Measurements from ENCODE around the gene AKAP11.

- no peak for TF ChIP-seq GLIS3 (CRISPR knock-in tag; IDR thresholded peaks at IDR 0.05)
- TF ChIP-seq ZFP30 (CRISPR knock-in tag; IDR thresholded peaks at IDR 0.05) = no peak
- TF ChIP-seq ISL1 (CRISPR knock-in tag; IDR thresholded peaks at IDR 0.05) = no peak
- TF ChIP-seq, protein P1, sequence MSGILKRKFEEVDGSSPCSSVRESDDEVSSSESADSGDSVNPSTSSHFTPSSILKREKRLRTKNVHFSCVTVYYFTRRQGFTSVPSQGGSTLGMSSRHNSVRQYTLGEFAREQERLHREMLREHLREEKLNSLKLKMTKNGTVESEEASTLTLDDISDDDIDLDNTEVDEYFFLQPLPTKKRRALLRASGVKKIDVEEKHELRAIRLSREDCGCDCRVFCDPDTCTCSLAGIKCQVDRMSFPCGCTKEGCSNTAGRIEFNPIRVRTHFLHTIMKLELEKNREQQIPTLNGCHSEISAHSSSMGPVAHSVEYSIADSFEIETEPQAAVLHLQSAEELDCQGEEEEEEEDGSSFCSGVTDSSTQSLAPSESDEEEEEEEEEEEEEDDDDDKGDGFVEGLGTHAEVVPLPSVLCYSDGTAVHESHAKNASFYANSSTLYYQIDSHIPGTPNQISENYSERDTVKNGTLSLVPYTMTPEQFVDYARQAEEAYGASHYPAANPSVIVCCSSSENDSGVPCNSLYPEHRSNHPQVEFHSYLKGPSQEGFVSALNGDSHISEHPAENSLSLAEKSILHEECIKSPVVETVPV (CRISPR knock-in tag; IDR thresholded peaks at IDR 0.05) = no peak
- TF ChIP-seq, protein P2, sequence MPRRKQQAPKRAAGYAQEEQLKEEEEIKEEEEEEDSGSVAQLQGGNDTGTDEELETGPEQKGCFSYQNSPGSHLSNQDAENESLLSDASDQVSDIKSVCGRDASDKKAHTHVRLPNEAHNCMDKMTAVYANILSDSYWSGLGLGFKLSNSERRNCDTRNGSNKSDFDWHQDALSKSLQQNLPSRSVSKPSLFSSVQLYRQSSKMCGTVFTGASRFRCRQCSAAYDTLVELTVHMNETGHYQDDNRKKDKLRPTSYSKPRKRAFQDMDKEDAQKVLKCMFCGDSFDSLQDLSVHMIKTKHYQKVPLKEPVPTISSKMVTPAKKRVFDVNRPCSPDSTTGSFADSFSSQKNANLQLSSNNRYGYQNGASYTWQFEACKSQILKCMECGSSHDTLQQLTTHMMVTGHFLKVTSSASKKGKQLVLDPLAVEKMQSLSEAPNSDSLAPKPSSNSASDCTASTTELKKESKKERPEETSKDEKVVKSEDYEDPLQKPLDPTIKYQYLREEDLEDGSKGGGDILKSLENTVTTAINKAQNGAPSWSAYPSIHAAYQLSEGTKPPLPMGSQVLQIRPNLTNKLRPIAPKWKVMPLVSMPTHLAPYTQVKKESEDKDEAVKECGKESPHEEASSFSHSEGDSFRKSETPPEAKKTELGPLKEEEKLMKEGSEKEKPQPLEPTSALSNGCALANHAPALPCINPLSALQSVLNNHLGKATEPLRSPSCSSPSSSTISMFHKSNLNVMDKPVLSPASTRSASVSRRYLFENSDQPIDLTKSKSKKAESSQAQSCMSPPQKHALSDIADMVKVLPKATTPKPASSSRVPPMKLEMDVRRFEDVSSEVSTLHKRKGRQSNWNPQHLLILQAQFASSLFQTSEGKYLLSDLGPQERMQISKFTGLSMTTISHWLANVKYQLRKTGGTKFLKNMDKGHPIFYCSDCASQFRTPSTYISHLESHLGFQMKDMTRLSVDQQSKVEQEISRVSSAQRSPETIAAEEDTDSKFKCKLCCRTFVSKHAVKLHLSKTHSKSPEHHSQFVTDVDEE (CRISPR knock-in tag; IDR thresholded peaks at IDR 0.05) = no peak
- no peak for TF ChIP-seq RARB (CRISPR knock-in tag; IDR thresholded peaks at IDR 0.05)
- no peak for TF ChIP-seq ESRRG (CRISPR knock-in tag; IDR thresholded peaks at IDR 0.05)
- TF ChIP-seq TOX (CRISPR knock-in tag; IDR thresholded peaks at IDR 0.05; ENCODE audit: borderline replicate concordance) = no peak
Measured at GRCh38 chr13:42350141-42350540, 78.2 kb downstream of the AKAP11 start.
